Liver (tissue), 3 donors: Measurements from ENCODE around the gene NT5C3A.

Source experiments
- GABPA ChIP-seq, 2 donors: IDR thresholded peaks in 1 of 2; conservative IDR thresholded peaks in 1 of 2; 2 replicates each; pipeline ENCODE4 v1.6.1; 2016; ENCODE audit warnings: antibody characterized with exemption in 2 of 2, mild to moderate bottlenecking in 1 of 2, moderate library complexity in 1 of 2
- NR2F2 ChIP-seq: IDR thresholded peaks from 2 replicates; pipeline ENCODE4 v1.6.1; 2016; ENCODE audit warnings: antibody characterized with exemption
- RXRA ChIP-seq, 2 donors: IDR thresholded peaks; 2 replicates each; pipeline ENCODE4 v1.6.1; 2017 to 2018; ENCODE audit warnings: antibody characterized with exemption in 2 of 2, mild to moderate bottlenecking in 1 of 2
- SP1 ChIP-seq: IDR thresholded peaks from 2 replicates; pipeline ENCODE4 v1.6.1; 2018; ENCODE audit warnings: antibody characterized with exemption, mild to moderate bottlenecking
- TAF1 ChIP-seq: conservative IDR thresholded peaks from 2 replicates; pipeline ENCODE4 v1.6.1; 2016; ENCODE audit warnings: antibody characterized with exemption, mild to moderate bottlenecking
- YY1 ChIP-seq: IDR thresholded peaks from 2 replicates; pipeline ENCODE4 v1.6.1; 2016; ENCODE audit warnings: antibody characterized with exemption, mild to moderate bottlenecking
- TF ChIP-seq, protein P1 (sequence below): fragments of 150-350 bp; IDR thresholded peaks from 2 replicates; pipeline ENCODE4 v1.5.1; 2017; ENCODE audit warnings: improper control_type of control experiment, low read depth, low read length; ENCODE audit not compliant: missing input control
- TF ChIP-seq, protein P2 (sequence below): IDR thresholded peaks from 2 replicates; pipeline ENCODE4 v1.6.1; 2016; ENCODE audit warnings: antibody characterized with exemption, mild to moderate bottlenecking
- TF ChIP-seq, protein P3 (sequence below): IDR thresholded peaks from 2 replicates; pipeline ENCODE4 v1.6.1; 2016; ENCODE audit warnings: antibody characterized with exemption
- TF ChIP-seq, protein P4 (sequence below): IDR thresholded peaks from 2 replicates; pipeline ENCODE4 v1.6.1; 2016; ENCODE audit warnings: antibody characterized with exemption
- donor health status: healthy.
- donor health status: healthy.

DNA sequence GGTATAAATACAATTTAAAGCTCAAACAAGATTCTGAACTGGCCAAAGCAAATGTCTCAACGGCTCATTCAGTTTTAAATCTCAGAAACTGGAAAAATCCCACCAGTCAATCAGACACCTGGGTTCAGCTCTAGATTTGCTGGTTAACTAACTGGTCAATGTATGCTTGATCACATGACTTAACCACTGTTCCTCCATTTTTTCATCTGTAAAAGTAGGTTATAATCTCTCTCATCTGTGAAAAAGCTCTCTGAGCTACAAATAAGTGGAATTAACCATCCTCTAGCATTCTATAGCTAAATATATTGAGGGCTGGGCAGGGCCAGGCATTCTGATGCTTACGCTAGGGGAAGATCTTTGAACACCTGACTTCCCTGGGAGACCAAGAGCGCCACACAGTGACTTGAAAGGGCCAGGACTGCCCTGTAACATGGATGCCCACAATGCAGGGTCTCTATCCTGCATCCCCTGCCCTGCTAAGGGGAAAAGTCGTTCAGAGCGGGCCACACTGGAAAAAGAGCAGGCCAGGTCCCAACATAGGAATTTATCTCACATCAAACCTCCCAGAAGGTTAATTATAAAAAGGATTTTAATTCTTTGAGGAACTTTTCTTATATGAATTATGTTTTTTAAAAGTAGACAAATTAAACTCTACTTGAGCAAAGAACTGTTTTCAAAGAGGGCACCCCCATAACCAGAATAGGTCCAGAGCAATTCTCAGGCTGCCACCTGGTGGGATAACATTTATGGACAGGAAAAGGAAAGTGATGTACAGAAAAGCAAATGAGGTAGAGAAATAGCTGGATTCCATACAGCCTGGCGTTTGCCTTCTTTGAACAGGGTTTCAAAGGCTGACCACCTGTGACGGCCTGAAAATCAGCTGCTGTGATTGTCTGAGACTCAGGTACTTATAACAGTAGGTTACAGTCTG is 44.8 kb upstream of the NT5C3A start:
- TF ChIP-seq, protein P1, sequence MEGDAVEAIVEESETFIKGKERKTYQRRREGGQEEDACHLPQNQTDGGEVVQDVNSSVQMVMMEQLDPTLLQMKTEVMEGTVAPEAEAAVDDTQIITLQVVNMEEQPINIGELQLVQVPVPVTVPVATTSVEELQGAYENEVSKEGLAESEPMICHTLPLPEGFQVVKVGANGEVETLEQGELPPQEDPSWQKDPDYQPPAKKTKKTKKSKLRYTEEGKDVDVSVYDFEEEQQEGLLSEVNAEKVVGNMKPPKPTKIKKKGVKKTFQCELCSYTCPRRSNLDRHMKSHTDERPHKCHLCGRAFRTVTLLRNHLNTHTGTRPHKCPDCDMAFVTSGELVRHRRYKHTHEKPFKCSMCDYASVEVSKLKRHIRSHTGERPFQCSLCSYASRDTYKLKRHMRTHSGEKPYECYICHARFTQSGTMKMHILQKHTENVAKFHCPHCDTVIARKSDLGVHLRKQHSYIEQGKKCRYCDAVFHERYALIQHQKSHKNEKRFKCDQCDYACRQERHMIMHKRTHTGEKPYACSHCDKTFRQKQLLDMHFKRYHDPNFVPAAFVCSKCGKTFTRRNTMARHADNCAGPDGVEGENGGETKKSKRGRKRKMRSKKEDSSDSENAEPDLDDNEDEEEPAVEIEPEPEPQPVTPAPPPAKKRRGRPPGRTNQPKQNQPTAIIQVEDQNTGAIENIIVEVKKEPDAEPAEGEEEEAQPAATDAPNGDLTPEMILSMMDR = peak; percentile 35
- TF ChIP-seq TAF1 (no peak), NR2F2 (no peak), SP1 (no peak), YY1 (no peak), RXRA (IDR thresholded peaks at IDR 0.05) (no peak), GABPA (IDR thresholded peaks at IDR 0.05 in 1 of 2, conservative IDR thresholded peaks at IDR 0.05 in 1 of 2) (no peak)
- TF ChIP-seq, protein P2, sequence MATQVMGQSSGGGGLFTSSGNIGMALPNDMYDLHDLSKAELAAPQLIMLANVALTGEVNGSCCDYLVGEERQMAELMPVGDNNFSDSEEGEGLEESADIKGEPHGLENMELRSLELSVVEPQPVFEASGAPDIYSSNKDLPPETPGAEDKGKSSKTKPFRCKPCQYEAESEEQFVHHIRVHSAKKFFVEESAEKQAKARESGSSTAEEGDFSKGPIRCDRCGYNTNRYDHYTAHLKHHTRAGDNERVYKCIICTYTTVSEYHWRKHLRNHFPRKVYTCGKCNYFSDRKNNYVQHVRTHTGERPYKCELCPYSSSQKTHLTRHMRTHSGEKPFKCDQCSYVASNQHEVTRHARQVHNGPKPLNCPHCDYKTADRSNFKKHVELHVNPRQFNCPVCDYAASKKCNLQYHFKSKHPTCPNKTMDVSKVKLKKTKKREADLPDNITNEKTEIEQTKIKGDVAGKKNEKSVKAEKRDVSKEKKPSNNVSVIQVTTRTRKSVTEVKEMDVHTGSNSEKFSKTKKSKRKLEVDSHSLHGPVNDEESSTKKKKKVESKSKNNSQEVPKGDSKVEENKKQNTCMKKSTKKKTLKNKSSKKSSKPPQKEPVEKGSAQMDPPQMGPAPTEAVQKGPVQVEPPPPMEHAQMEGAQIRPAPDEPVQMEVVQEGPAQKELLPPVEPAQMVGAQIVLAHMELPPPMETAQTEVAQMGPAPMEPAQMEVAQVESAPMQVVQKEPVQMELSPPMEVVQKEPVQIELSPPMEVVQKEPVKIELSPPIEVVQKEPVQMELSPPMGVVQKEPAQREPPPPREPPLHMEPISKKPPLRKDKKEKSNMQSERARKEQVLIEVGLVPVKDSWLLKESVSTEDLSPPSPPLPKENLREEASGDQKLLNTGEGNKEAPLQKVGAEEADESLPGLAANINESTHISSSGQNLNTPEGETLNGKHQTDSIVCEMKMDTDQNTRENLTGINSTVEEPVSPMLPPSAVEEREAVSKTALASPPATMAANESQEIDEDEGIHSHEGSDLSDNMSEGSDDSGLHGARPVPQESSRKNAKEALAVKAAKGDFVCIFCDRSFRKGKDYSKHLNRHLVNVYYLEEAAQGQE = no peak
- TF ChIP-seq, protein P3, sequence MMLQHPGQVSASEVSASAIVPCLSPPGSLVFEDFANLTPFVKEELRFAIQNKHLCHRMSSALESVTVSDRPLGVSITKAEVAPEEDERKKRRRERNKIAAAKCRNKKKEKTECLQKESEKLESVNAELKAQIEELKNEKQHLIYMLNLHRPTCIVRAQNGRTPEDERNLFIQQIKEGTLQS = no peak
- TF ChIP-seq, protein P4, sequence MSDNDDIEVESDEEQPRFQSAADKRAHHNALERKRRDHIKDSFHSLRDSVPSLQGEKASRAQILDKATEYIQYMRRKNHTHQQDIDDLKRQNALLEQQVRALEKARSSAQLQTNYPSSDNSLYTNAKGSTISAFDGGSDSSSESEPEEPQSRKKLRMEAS = no peak
